Eye (tissue), 1 donor: Measurements from ENCODE around the gene TMC8.
"Not testable (repeated sequence)": the region's sequence is repeated elsewhere in the genome, so short reads cannot be mapped to it uniquely, and the experiment has no call there.

Source experiments
- DNase-seq: peaks from one replicate; pipeline ENCODE4 v3.0.0-alpha.2; 2015

The TMC8 gene

DNA sequence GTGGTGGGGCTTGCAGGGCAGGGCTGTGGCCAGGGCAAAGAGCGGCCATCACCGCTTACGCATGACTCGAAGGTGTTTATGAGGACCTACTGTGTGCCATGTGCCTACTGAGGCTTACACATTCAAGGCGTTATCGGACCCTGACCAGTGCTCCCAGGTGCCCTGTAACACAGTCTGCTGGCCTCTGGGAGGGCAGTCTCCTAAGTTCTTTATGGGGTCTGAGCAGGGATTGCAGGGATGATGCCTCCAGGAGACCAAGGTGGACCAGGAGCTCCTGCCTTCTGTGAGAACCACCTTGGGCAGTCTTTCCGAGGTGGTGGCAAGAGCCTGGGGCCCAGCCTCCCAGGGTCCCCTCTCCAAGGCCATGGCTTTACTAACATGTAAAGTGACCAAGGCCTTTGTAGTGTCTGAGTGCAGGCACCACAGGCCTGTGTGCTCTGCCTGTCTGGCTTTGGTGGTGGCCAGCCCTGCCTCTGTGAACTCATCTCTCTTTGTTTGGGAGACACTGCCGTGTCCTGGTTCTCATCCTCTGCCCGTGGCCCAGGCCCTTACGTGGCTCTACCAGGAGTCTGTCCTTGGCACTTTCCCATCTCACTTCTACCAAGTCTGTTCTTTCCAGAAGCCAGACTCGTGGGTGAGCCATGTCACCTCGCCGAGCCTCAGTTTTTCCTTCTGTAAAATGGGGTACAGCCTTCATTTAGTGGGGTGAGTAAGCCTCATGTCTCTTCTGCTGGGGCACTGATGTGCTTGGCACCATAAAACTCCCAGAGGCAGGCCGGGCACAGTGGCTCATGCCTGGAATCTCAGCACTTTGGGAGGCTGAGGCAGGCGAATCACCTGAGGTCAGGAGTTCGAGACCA is 34.4 kb downstream of the TMC8 start:
- DNase-seq, result no peak

DNA sequence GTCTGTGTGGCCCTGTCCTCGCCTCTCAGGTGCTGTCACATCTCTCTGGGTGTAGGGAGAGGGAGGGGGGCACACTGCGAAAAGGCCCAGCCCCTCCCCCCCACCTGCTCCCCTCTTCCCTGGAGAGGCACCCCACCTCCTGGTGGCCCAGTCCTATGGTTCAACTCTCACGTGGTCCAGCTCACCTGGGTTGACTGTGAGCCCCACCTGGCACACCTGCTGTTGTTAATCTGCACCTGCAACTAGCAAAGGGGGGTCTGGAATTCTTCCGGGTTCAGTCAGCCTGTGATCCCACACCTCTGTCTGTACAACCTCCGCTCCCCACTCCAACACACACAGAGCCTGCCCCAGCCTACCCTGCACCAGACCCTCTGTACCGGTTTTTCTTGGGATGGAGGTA is 35.8 kb downstream of the TMC8 start:
- no peak for DNase-seq

DNA sequence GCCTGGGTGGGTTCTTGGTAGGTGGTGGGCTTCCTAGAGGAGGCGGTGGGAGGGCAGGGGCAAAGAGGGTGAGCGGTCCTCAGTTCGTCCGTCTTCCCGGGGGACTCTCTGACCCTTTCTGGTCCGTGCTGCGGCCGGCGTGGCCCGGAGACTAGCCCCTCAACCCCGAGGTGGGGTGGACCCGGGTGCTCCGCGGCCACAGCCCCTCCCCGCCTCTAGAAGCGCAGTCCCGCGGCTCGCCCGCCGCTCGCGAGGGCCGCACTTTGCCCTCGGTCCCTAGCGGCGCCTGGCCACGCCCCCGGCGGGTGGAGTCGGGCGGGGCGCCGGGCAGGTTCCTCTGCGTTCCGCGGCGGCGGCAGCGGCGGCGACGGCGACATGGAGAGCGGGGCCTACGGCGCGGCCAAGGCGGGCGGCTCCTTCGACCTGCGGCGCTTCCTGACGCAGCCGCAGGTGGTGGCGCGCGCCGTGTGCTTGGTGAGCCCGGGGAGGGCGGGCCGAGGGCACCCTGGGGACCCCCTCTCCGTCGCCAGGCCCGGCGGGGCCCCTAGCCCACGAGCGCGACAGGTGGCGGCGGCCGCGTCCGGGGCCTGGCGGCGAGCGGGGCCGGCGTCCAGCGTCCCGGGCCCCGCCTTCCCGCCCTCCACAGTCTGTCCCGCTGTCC is 37.8 kb downstream of the TMC8 start, which contains the start of gene SYNGR2:
Gene SYNGR2, plus strand, starts transcription at position 340 of the 661 bp plus-strand sequence. Its CDS starts 36 bp downstream, at position 376.
- peak; percentile 87 for DNase-seq

DNA sequence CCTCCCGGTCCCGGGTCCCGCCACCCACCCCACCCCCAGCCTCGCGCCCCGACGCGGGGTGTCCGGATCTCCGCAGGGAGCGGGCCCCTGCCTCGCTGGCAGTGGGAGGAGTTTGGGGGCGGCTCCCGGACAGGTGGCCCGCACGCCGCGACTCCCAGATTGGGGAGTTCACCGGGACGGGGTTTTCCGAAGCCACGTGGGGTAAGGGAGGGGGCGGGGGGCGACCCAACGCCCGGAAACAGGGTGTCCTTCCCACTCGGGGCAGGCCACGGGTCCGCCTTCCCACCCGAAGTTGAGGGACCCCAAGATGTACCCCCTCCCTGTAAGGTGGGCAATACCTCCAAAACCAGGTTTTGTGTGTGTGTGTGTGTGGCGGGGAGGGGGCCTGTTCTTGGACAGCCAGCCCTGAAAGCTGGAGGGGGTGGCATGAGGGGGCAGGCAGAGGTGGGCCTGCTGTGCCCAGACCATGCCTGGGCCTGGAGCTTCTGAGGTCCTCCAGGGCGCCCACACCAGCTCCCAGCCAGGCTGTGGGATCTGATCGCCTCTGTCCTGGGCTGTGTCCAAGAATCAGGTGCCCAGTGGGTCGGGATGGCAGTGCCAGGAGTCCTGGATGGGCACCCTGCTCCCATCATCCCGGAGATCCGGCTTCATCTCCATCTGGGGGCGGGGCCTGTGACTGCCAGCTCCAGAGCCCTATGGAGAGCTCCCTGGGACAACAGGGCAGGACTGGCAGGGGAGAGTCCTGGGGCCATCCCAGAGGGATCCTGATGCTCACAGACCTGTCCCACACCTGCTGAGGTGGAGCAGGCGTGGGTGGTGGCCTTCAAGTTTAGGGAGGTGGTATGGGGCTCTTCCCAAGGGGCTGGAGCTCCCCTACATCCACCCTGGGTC is 38.6 kb downstream of the TMC8 start:
- peak; percentile 36 for DNase-seq

DNA sequence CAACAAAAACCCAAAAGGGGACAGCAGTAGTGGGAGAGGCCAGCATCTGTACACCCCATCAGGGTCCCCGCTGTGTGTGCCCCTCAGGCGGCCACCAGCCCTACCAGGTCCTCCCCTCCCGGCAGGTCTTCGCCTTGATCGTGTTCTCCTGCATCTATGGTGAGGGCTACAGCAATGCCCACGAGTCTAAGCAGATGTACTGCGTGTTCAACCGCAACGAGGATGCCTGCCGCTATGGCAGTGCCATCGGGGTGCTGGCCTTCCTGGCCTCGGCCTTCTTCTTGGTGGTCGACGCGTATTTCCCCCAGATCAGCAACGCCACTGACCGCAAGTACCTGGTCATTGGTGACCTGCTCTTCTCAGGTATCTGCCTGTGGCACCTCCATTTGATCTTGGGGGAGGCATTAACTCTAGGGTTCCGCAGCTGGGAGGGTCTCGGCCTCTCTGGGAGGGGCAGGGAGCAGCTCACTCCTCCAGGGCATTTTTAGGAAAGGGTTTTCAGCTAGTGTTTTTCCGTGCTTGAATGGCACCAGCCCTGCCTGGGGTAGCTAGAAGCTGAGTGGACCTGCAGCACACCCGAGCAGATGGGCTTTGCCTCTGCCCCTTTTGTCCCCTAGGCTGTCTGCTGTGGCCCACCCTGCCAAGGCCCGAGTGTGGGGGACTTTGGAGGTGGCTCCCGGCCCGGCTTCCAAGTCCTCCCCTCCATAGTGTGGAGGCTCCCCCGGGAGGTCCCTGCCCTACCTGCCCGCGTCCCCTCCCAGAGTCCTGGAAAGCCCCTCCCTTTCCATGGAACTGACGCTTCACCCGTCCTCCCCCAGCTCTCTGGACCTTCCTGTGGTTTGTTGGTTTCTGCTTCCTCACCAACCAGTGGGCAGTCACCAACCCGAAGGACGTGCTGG is 40.4 kb downstream of the TMC8 start:
- no peak for DNase-seq

DNA sequence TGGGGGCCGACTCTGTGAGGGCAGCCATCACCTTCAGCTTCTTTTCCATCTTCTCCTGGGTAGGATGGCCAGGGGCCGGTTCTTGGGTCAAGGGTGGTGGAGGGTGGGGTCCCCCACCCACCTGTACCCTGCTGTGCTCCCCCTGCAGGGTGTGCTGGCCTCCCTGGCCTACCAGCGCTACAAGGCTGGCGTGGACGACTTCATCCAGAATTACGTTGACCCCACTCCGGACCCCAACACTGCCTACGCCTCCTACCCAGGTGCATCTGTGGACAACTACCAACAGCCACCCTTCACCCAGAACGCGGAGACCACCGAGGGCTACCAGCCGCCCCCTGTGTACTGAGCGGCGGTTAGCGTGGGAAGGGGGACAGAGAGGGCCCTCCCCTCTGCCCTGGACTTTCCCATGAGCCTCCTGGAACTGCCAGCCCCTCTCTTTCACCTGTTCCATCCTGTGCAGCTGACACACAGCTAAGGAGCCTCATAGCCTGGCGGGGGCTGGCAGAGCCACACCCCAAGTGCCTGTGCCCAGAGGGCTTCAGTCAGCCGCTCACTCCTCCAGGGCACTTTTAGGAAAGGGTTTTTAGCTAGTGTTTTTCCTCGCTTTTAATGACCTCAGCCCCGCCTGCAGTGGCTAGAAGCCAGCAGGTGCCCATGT is 41.1 kb downstream of the TMC8 start:
- DNase-seq, result not testable (repeated sequence)

DNA sequence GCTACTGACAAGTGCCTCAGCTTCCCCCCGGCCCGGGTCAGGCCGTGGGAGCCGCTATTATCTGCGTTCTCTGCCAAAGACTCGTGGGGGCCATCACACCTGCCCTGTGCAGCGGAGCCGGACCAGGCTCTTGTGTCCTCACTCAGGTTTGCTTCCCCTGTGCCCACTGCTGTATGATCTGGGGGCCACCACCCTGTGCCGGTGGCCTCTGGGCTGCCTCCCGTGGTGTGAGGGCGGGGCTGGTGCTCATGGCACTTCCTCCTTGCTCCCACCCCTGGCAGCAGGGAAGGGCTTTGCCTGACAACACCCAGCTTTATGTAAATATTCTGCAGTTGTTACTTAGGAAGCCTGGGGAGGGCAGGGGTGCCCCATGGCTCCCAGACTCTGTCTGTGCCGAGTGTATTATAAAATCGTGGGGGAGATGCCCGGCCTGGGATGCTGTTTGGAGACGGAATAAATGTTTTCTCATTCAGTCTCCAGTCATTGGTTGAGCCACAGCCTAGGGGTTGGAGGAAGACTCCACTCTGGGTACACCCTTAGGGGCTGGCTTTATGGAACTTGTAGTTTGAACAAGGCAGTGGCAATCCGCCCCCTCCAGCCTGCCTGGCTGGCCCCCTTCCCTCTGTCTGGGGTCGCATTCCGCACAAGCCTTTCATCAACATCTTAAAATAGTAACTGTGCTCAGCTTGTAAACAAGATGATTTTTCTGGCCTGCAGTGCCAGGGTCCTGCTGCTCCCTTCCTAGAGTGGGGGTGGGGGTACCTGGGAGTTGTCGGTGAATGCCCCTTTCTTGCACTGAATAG is 41.9 kb downstream of the TMC8 start:
- no peak for DNase-seq

DNA sequence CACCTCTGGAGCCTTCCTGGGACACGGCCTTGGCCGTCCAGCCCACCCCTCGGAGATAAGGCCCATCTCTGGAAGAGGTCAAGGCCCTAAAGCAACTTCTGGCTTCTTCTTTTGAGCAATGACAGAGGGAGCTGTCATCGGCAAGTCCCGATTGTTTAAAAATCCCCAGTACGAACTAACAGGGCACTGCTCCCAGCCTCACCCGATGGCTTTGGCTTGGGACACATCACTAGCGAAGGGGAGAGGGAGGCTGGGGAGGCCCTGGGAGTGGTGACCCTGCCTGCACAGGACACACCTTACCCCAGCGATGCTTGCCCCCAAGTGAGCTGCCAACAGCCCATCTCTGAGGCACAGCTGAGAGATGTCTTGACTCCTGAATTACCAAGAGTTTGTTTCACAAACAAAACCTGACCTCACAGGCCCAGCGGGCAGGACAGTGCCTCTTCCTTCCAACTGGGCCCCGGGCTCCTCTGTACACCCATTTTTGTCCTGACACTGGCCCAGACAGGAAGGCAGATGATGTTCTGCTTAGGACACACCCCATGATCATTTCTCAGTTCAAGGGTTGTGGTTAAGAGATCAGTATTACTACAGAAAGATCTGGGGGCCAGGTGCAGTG is 42.6 kb downstream of the TMC8 start:
- DNase-seq, result no peak

DNA sequence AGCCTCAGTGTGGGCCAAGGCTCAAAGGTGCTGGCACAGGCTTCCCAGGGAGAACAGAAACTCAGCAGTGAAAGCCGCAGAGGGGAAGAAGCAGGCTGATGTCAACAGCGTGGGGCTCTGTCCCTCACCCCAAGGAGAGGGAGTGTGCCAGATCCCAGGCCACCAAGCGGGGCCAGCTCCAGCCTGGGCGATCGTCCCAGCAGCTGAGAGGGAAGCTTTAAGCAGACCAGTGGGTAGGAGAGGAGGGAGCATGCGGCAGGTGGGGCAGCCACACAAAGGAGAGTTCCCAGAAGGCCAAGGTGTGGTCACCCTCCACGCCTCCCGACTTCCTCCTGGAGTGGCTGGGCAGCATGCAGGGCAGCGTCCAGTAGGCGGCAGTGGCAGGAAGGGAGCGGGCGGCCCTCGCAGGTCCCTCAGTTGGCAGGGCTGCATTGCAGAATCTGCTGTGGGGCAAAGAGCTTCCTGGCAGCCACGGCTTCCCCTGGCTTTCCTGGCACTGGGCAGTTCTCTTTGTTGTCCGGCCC is 43.8 kb downstream of the TMC8 start:
- DNase-seq, result no peak

DNA sequence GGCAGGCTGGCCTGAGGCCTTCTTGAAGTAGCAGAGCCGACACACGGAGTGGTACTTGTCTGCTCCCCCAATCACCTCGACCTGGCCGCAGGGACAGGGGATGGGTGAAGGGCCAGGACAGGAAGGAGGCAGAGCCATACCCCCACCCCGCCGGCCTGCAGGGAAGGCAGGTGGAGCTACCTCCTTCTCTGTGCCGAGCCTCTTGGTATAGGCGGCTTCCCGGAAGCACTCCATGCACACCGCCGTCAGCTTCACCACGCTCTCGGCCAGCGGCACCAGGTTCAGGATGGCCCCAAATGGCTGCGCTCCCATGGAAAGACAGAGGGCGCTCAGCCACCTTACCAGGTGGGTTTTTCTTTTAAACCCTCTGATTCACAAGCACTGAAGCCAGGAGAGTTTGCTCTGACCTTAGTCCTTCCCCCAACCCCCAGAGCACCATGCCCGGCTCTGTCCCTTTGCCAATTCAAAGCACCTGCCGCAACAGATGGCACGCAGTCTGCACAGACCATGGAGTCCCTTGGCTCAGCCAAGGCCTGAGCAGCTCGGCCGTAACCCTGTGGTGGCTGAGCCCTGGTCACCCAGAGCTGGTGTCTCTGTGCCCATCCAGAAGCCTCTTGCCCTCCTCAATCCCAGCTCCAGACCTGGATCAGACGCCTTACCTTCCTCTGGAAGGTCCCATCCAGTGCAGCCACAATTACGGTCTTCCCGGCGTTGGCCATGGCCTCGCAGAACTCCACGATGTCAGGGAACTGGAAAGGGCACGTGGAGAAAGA is 44.5 kb downstream of the TMC8 start:
- no peak for DNase-seq

DNA sequence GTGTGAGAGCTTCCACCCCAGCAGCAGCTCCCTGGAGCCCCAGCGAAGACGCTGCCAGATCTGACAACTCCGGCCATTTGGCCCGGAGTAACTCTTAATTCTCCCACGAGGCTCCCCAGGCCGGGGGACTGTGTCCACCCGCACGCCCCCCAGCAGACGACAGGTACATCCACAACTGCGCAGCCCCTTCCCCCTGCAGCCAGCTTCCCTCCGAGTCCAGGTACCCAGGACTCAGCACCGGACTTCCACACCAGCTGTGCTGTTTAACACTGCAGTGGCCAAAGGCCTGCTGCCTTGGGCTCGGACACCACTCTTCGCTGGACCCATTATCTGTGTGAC is 45.0 kb downstream of the TMC8 start:
- no peak for DNase-seq

DNA sequence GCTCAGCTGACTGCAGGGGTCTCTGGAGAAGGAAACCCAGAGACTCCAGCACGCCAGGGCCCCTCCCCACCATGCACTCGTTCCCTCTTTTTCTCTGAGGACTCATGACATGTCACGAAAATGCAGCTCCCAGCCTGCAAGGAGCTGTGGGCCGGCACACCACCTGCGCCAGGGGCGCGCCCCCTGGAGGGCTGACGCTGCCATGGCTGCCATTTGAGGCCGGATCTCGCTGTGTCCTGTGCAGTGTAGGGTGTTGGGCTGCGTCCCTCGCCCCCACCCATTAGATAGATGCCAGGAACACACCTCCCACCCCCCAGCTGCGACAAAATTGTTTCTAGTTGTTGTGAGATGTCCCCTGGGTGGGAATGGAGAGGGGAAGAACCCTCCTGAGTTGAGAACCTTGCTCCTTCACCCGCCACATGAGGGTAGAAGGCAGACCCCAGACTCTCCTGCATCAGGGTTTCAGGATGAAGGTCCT is 46.0 kb downstream of the TMC8 start:
- DNase-seq, result peak; percentile 75

DNA sequence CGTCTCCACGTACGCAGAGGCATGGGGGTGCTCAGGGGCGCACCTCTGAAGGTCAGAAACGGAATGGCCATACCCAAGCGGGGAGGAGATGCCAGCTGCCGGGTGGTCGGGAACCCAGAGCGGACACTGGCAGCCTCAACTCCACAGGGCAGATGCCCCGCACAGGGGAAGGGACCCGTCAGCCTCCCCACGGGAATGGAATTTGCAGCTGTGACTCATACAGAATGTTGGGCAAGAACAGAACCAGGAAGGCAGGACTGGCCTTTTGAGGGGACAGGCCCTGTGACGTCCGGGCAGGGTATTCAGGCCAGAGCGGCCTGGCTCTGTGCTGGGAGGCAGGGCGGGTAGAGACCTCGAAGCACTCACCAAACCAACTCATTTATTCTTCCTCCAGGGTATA is 48.8 kb downstream of the TMC8 start:
- DNase-seq, result no peak

DNA sequence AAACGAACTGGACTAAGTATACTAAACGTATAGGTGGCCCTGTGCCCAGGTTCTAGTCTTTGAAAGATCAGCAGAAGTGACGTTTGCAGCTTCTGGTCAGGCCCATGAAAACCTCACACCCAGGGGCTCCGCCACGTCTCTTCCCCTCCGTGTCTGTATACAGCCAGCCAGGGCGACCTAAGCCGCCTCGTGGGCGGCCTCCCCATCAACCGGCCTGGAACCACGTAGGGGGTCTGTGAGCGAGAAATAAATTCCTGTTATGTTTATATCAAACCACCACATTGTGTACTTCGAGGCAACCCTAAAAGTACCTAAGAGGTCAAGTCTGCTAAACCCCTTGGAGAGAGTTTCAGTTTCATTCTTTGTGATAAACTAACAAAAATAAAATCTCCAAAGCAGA is 49.5 kb downstream of the TMC8 start:
- DNase-seq, result no peak

DNA sequence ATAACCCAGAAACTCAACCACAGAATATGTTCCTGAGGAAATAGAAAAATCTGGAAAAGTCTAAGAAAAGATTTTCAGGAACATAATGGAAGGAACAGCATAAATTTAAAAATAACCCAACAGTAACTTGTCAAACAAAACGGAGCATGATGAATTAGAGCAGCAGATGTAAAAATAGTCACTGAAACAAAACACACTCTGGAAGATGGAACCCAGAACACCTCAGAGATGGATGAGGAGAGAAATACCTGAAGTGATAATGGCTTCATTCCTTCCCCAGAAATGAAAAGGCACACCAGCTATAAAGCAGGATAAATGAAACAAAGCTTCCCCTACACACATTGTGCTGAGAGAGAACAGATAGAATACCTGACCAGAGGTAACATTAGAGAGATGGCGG is 49.9 kb downstream of the TMC8 start:
- no peak for DNase-seq

DNA sequence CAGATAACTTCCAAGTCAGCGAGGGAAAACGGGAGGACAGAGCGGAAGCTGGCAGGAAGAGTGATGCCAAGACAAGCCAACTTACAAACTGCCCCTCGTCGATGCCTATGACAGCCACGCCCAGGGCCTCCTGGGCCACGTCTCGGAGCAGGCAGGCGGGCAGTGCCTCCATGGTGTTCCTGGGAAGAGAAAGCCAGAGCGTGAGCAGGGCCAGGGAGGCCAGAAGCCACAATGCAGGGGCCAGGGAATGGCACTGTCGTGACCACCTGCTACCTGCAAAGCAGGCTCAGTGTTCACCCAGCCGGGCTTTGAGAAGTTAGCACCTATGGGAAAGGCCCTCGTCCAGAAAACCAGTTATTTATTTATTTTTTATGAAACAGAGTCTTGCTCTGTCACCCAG is 51.9 kb downstream of the TMC8 start:
- no peak for DNase-seq

DNA sequence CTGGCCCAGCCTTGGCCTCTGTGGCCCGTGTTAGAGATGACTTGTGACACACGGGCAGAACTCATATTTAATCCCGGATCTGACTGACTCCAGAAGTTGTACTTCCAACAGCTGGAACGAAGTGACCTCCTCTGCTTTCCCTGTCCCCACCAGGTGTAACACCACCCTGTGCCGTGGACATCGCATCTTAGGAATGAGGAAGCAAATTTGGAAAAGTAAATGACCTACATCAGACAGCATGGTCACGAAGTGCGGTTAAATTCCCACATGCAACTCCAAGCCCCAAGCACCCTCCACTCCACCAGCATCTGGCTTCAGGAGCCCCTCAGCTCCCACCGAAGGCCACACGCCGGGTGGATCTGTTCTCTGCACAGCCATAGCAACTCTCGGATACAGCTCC is 53.3 kb downstream of the TMC8 start:
- DNase-seq, result no peak

DNA sequence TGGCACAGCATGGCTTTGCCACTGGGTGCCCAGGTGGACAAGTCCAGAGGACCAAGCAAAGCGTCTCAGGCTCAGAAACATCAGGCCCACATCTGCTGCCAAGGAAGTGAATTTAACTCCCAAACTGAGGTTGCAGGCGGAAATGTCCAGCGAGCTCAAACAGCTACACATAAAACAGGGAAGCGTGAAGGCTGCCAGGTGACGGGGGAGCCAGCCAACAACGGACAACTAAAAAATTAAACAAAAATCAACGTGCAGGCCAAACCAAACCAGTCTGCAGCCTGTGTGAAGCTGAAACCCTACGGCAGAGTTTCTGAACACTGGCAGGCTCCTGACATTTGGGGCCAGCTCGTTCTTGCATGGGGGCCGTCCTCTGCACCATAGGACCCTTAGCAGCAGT is 53.8 kb downstream of the TMC8 start:
- DNase-seq, result no peak

DNA sequence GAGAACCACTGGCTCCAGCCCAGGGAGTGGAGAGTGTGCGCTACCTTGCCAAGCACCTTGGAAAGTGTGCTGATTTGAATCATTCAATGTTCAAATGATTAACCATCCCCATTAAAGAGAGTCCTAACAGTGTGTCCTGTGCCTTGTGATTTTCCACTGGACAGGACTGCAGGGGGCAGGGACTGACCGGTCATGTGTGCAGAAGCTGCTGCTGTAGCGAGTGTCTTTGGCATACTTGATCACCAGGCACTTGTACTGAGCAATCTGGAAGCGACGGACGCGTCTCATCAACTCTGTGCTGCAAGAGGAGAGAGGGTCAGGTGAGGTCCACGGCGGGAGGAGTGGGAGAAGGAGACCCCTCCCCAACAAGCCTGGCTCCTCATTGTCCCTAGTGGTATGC is 54.3 kb downstream of the TMC8 start:
- DNase-seq, result no peak
